Lower leg skin (tissue), 3 donors: ENCODE results near the gene HMOX1.

Source experiments
- POLR2A ChIP-seq, 2 donors: fragments of 450-650 bp; IDR thresholded peaks; one replicate each; pipeline ENCODE4 v1.6.1; 2016 to 2017; ENCODE audit warnings: antibody characterized with exemption in 2 of 2, mild to moderate bottlenecking in 1 of 2, moderate library complexity in 1 of 2
- TF ChIP-seq, protein P1 (sequence below), 3 donors: fragments of 450-650 bp; IDR thresholded peaks; one replicate each; pipeline ENCODE4 v1.5.1; 2016; ENCODE audit warnings: antibody characterized with exemption in 3 of 3, mild to moderate bottlenecking in 3 of 3, moderate library complexity in 2 of 3

DNA sequence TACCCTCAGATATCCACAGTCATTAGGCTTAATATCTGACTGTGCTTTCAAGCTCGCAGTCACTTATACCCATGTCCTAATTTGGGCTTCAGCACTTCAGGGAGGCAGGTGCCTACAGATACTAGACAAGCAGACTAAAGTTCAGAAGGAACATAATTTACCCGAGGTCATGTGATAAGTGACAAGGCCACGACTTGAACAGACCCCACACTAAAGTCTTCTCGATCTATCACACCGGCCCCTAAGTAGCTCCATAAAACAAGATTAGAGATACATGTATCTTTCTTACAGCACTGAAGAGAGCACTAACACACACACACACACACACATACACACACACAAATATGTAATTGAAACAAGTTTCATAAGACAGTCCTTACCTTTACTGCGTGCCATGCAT, 48.6 kb upstream of the HMOX1 start:
- TF ChIP-seq, protein P1, sequence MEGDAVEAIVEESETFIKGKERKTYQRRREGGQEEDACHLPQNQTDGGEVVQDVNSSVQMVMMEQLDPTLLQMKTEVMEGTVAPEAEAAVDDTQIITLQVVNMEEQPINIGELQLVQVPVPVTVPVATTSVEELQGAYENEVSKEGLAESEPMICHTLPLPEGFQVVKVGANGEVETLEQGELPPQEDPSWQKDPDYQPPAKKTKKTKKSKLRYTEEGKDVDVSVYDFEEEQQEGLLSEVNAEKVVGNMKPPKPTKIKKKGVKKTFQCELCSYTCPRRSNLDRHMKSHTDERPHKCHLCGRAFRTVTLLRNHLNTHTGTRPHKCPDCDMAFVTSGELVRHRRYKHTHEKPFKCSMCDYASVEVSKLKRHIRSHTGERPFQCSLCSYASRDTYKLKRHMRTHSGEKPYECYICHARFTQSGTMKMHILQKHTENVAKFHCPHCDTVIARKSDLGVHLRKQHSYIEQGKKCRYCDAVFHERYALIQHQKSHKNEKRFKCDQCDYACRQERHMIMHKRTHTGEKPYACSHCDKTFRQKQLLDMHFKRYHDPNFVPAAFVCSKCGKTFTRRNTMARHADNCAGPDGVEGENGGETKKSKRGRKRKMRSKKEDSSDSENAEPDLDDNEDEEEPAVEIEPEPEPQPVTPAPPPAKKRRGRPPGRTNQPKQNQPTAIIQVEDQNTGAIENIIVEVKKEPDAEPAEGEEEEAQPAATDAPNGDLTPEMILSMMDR (IDR thresholded peaks at IDR 0.05): no peak
- no peak for TF ChIP-seq POLR2A (IDR thresholded peaks at IDR 0.05)
